WTC11 (cell line): Measurements from ENCODE around the gene WDR82. TPM values are rescaled to one million over a fixed set of nuclear protein-coding genes. Genes with fewer than 3 reads are reported as not detected.

Experiments
- ATAC-seq: fragments of 200-7000 bp; cut with Tn5 transposase; 2 replicates; pipeline ENCODE4 v1.10.0; 2021; ENCODE audit warnings: mild to moderate bottlenecking, moderate library complexity
- CTCF ChIA-PET: fragments of 300-600 bp; sonication (Branson Sonifier 250); formaldehyde crosslinking; loops from one replicate; lab custom pipeline; 2021; ENCODE audit warnings: antibody characterized with exemption; lab: Charles Lee
- POLR2A ChIA-PET: fragments of 350-600 bp; sonication (Branson Sonifier 250); formaldehyde crosslinking; loops from one replicate; lab custom pipeline; 2021; ENCODE audit warnings: antibody characterized with exemption; lab: Charles Lee
- DNase-seq: peaks from one replicate; pipeline ENCODE4 v3.0.0; 2021; ENCODE audit warnings: low spot score
- H3K27ac Mint-ChIP-seq: 2 replicates; pipeline ENCODE4 v1.8.0; 2021; ENCODE audit warnings: mixed read lengths
- H3K27me3 Mint-ChIP-seq: 2 replicates; pipeline ENCODE4 v1.8.0; 2021; ENCODE audit warnings: low read depth, mild to moderate bottlenecking, moderate library complexity, mixed read lengths
- H3K36me3 Mint-ChIP-seq: 2 replicates; pipeline ENCODE4 v1.8.0; 2021; ENCODE audit warnings: mixed read lengths
- H3K4me1 Mint-ChIP-seq: 2 replicates; pipeline ENCODE4 v1.8.0; 2022; ENCODE audit warnings: mixed read lengths
- H3K4me3 Mint-ChIP-seq: 2 replicates; pipeline ENCODE4 v1.8.0; 2021; ENCODE audit warnings: mild to moderate bottlenecking, moderate library complexity, mixed read lengths
- H3K9me3 Mint-ChIP-seq: 2 replicates; pipeline ENCODE4 v1.8.0; 2021; ENCODE audit warnings: mixed read lengths
- ARID4B ChIP-seq: sonication (generic); formaldehyde crosslinking; IDR thresholded peaks from 2 replicates; pipeline ENCODE4 v1.8.0; 2023; ENCODE audit warnings: missing genetic modification reagents, mild to moderate bottlenecking, borderline replicate concordance
- CBFB ChIP-seq: sonication (generic); formaldehyde crosslinking; IDR thresholded peaks from 2 replicates; pipeline ENCODE4 v1.8.1; 2022; ENCODE audit warnings: mild to moderate bottlenecking, low read depth, missing genetic modification reagents
- CREB1 ChIP-seq: sonication (generic); formaldehyde crosslinking; IDR thresholded peaks from 2 replicates; pipeline ENCODE4 v1.8.0; 2023; ENCODE audit warnings: mild to moderate bottlenecking, missing genetic modification reagents
- ELF4 ChIP-seq: sonication (generic); formaldehyde crosslinking; IDR thresholded peaks from 2 replicates; pipeline ENCODE4 v1.8.1; 2022; ENCODE audit warnings: low read depth, mild to moderate bottlenecking, moderate library complexity, missing genetic modification reagents
- ETV6 ChIP-seq: sonication (generic); formaldehyde crosslinking; IDR thresholded peaks from 2 replicates; pipeline ENCODE4 v1.8.1; 2022; ENCODE audit warnings: mild to moderate bottlenecking, missing genetic modification reagents
- IRF2 ChIP-seq: sonication (generic); formaldehyde crosslinking; IDR thresholded peaks from 2 replicates; pipeline ENCODE4 v1.8.0; 2022; ENCODE audit warnings: low read depth, missing genetic modification reagents, borderline replicate concordance
- KAT7 ChIP-seq: sonication (generic); formaldehyde crosslinking; IDR thresholded peaks from 2 replicates; pipeline ENCODE4 v1.8.1; 2023; ENCODE audit warnings: missing genetic modification reagents, mild to moderate bottlenecking, borderline replicate concordance
- MYBL2 ChIP-seq: sonication (generic); formaldehyde crosslinking; IDR thresholded peaks from 2 replicates; pipeline ENCODE4 v1.8.1; 2023; ENCODE audit warnings: mild to moderate bottlenecking, moderate library complexity, missing genetic modification reagents
- NFE2L1 ChIP-seq: sonication (generic); formaldehyde crosslinking; IDR thresholded peaks from 2 replicates; pipeline ENCODE4 v1.8.1; 2023; ENCODE audit warnings: missing genetic modification reagents
- OVOL2 ChIP-seq: fragments of 250-450 bp; sonication (Bioruptor Pico); IDR thresholded peaks from 2 replicates; pipeline ENCODE4 v1.9.0; 2021; ENCODE audit warnings: mild to moderate bottlenecking, borderline replicate concordance
- USF2 ChIP-seq: sonication (generic); formaldehyde crosslinking; IDR thresholded peaks from 2 replicates; pipeline ENCODE4 v1.8.1; 2023; ENCODE audit warnings: mild to moderate bottlenecking, missing genetic modification reagents, moderate library complexity
- ZMAT4 ChIP-seq: fragments of 250-450 bp; sonication (Bioruptor Pico); IDR thresholded peaks from 2 replicates; pipeline ENCODE4 v1.9.0; 2021; ENCODE audit warnings: mild to moderate bottlenecking
- ZNF232 ChIP-seq: sonication (generic); formaldehyde crosslinking; IDR thresholded peaks from 2 replicates; pipeline ENCODE4 v1.8.0; 2022; ENCODE audit warnings: mild to moderate bottlenecking, missing genetic modification reagents
- total RNA-seq: library from RNA; stranded (reverse); gene quantifications from 3 replicates; pipeline ENCODE4 v1.2.3, GENCODE V29; 2021
- TF ChIP-seq, protein P1 (sequence below): sonication (generic); formaldehyde crosslinking; conservative IDR thresholded peaks from 2 replicates; pipeline ENCODE4 v1.8.1; 2023; ENCODE audit warnings: mild to moderate bottlenecking, low read depth, missing genetic modification reagents, moderate library complexity
- TF ChIP-seq, protein P2 (sequence below): sonication (generic); formaldehyde crosslinking; IDR thresholded peaks from 2 replicates; pipeline ENCODE4 v1.8.1; 2022; ENCODE audit warnings: mild to moderate bottlenecking, moderate library complexity, missing genetic modification reagents
- TF ChIP-seq, protein P3 (sequence below): sonication (generic); formaldehyde crosslinking; IDR thresholded peaks from 2 replicates; pipeline ENCODE4 v1.8.1; 2023; ENCODE audit warnings: mild to moderate bottlenecking, missing genetic modification reagents

WDR82 gene
- total RNA-seq, 1 experiment from 2014 or later: 69.7 TPM

DNA sequence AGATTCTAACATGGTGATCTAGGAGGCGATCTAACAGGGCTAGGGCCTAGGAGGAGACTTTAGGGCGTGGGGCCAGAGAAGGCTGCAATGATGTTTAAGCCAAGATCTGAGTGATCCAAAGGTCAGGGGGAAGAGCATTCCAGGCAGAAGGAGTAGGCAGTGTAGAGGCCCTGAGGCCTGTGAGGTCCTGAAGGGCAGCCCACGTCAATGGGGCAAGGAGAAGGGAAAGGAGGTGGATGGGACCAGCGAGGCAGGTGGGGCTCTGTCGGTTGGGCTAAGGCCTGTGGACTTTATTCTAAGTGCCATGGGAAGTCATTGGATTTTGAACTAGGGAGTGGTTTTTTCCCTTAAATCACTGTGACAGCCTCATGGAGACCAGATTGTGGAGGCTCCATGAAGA lies 27.5 kb upstream of the WDR82 start:
- Mint-ChIP-seq H3K27ac (no peak overlapping the region), H3K4me3 (no peak overlapping the region), H3K4me1 (no peaks in the 10 kb centered on the region), H3K36me3 (no peaks in the 10 kb centered on the region), H3K27me3 (peaks cover 9% of the 10 kb centered on the region), H3K9me3 (no peaks in the 10 kb centered on the region)
- ChIA-PET CTCF (no interaction called here), POLR2A (no interaction called here)
- ATAC-seq (no peak), DNase-seq (no peak)
- TF ChIP-seq, protein P1, sequence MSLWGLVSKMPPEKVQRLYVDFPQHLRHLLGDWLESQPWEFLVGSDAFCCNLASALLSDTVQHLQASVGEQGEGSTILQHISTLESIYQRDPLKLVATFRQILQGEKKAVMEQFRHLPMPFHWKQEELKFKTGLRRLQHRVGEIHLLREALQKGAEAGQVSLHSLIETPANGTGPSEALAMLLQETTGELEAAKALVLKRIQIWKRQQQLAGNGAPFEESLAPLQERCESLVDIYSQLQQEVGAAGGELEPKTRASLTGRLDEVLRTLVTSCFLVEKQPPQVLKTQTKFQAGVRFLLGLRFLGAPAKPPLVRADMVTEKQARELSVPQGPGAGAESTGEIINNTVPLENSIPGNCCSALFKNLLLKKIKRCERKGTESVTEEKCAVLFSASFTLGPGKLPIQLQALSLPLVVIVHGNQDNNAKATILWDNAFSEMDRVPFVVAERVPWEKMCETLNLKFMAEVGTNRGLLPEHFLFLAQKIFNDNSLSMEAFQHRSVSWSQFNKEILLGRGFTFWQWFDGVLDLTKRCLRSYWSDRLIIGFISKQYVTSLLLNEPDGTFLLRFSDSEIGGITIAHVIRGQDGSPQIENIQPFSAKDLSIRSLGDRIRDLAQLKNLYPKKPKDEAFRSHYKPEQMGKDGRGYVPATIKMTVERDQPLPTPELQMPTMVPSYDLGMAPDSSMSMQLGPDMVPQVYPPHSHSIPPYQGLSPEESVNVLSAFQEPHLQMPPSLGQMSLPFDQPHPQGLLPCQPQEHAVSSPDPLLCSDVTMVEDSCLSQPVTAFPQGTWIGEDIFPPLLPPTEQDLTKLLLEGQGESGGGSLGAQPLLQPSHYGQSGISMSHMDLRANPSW (CRISPR knock-in tag): no peak
- TF ChIP-seq CREB1 (CRISPR knock-in tag) (no peak), NFE2L1 (no peak), ZMAT4 (CRISPR knock-in tag) (no peak), ETV6 (no peak), KAT7 (CRISPR knock-in tag) (no peak), IRF2 (no peak), MYBL2 (CRISPR knock-in tag) (no peak)
- TF ChIP-seq, protein P2, sequence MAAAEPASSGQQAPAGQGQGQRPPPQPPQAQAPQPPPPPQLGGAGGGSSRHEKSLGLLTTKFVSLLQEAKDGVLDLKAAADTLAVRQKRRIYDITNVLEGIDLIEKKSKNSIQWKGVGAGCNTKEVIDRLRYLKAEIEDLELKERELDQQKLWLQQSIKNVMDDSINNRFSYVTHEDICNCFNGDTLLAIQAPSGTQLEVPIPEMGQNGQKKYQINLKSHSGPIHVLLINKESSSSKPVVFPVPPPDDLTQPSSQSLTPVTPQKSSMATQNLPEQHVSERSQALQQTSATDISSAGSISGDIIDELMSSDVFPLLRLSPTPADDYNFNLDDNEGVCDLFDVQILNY: no peak
- TF ChIP-seq, protein P3, sequence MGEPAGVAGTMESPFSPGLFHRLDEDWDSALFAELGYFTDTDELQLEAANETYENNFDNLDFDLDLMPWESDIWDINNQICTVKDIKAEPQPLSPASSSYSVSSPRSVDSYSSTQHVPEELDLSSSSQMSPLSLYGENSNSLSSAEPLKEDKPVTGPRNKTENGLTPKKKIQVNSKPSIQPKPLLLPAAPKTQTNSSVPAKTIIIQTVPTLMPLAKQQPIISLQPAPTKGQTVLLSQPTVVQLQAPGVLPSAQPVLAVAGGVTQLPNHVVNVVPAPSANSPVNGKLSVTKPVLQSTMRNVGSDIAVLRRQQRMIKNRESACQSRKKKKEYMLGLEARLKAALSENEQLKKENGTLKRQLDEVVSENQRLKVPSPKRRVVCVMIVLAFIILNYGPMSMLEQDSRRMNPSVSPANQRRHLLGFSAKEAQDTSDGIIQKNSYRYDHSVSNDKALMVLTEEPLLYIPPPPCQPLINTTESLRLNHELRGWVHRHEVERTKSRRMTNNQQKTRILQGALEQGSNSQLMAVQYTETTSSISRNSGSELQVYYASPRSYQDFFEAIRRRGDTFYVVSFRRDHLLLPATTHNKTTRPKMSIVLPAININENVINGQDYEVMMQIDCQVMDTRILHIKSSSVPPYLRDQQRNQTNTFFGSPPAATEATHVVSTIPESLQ (CRISPR knock-in tag): no peak

DNA sequence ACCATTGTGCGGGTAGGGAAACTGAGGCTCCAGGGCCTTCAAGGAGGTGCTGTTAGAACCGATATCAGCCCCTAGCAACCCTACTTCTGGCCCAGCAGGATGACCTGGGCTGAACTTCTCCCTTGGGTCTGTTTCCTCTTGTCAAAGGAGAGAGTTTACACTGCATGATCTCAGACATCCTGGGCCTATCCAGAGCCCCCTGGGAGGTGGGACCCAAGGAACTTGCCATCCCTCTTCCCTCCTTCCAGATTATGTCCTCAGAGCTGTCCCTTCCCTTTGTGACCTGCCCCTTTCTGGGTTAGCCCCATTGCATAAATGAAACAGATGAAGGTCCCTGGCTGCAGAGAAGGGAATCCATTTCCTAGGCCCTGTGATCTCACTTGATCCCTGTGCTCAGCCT lies 25.4 kb upstream of the WDR82 start:
- POLR2A ChIA-PET: no interaction called here
- ATAC-seq: no peak
- H3K27me3 Mint-ChIP-seq: peaks cover 9% of the 10 kb centered on the region
- no peak for TF ChIP-seq MYBL2 (CRISPR knock-in tag)
- no peak for TF ChIP-seq IRF2
- TF ChIP-seq ZNF232 (CRISPR knock-in tag): no peak
- no peak for TF ChIP-seq OVOL2 (CRISPR knock-in tag)
- TF ChIP-seq, protein P1 (CRISPR knock-in tag): no peak
- no peak for TF ChIP-seq CBFB
- TF ChIP-seq ARID4B: no peak
- TF ChIP-seq ELF4 (CRISPR knock-in tag): no peak
- TF ChIP-seq USF2 (CRISPR knock-in tag): no peak
- TF ChIP-seq, all 79 proteins: peak for 0
- CTCF ChIA-PET: no interaction called here
- Mint-ChIP-seq H3K36me3 (no peaks in the 10 kb centered on the region), H3K4me1 (peaks cover 12% of the 10 kb centered on the region), H3K4me3 (no peak overlapping the region), H3K27ac (no peak overlapping the region), H3K9me3 (no peaks in the 10 kb centered on the region)
- no peak for DNase-seq
